Lung (tissue), 4 donors: Measurements from ENCODE around the gene SLC26A11. TPM values are rescaled to one million over a fixed set of nuclear protein-coding genes. Genes with fewer than 3 reads are reported as not detected.

ENCODE experiments used
- polyA plus RNA-seq, 2 donors: library from polyadenylated mRNA; stranded (reverse); fragments of 200-250 nt; gene quantifications; one replicate each; pipeline ENCODE4 v1.2.1, GENCODE V29; 2013
- total RNA-seq, 2 donors: library from RNA; depleted of rRNA in 1 of 2; stranded (reverse); fragments of >200 nt in 1 of 2; gene quantifications; one replicate each; pipeline ENCODE4 v1.2.1, GENCODE V29; 2014 to 2021
- donor health status: Bipolar disorder and iron deficiency.
- donor health status: healthy.
- donor health status: DM: yes; HTN: yes; CAD: no.

The SLC26A11 gene
- total and polyA plus RNA-seq, 4 donors, result 25.0 to 37.0 (median 31.0) TPM

Other genes with a start within 250 kb of the SLC26A11 start
- 10 to 100 TPM; 13.1 to 48.5 TPM for gene TBC1D16, start 184.6 kb upstream of the SLC26A11 start, total RNA-seq
- 10 to 100 TPM in 1 of 2 donors, 1 to 10 TPM in 1; 7.3 to 19.8 TPM for gene TBC1D16, start 184.6 kb upstream of the SLC26A11 start, polyA plus RNA-seq
- 10 to 100 TPM in 1 of 2 donors, 1 to 10 TPM in 1; 8.0 to 34.5 TPM for gene CCDC40, start 183.8 kb upstream of the SLC26A11 start, total RNA-seq
- 1 to 10 TPM; 6.0 to 6.5 TPM for gene CCDC40, start 183.8 kb upstream of the SLC26A11 start, polyA plus RNA-seq
- gene GAA, start 118.8 kb upstream of the SLC26A11 start, total RNA-seq, result 10 to 100 TPM; 30.5 to 83.6 TPM
- 10 to 100 TPM; 52.5 to 88.6 TPM for gene GAA, start 118.8 kb upstream of the SLC26A11 start, polyA plus RNA-seq
- 10 to 100 TPM; 57.7 to 67.1 TPM for gene EIF4A3, start 73.3 kb upstream of the SLC26A11 start, total RNA-seq
- gene EIF4A3, start 73.3 kb upstream of the SLC26A11 start, polyA plus RNA-seq, result 100 to 1,000 TPM in 1 of 2 donors, 10 to 100 TPM in 1; 37.4 to 112 TPM
- 1 to 10 TPM; 1.5 to 1.8 TPM for gene CARD14, start 50.4 kb upstream of the SLC26A11 start, total RNA-seq
- gene CARD14, start 50.4 kb upstream of the SLC26A11 start, polyA plus RNA-seq, result under 1 TPM; 0.50 to 0.93 TPM
- gene SGSH, start 94 bp upstream of the SLC26A11 start, total RNA-seq, result 10 to 100 TPM; 27.5 to 75.1 TPM
- 10 to 100 TPM; 42.5 to 65.7 TPM for gene SGSH, start 94 bp upstream of the SLC26A11 start, polyA plus RNA-seq
- 100 to 1,000 TPM; 135 to 198 TPM for gene RNF213, start 40.4 kb downstream of the SLC26A11 start, total RNA-seq
- gene RNF213, start 40.4 kb downstream of the SLC26A11 start, polyA plus RNA-seq, result 10 to 100 TPM; 67.0 to 76.7 TPM
- gene ENDOV, start 194.7 kb downstream of the SLC26A11 start, total RNA-seq, result 10 to 100 TPM; 21.7 to 28.8 TPM
- 10 to 100 TPM; 11.8 to 23.0 TPM for gene ENDOV, start 194.7 kb downstream of the SLC26A11 start, polyA plus RNA-seq